AG09309 (cell line): ENCODE data around the gene ADD3.

ENCODE experiments used
- DNase-seq: peaks from one replicate; pipeline ENCODE4 v3.0.0-alpha.2; 2010; ENCODE audit warnings: low read depth
- H3K4me3 ChIP-seq: 2 replicates; pipeline ENCODE4 v1.5.1; 2011; ENCODE audit warnings: mild to moderate bottlenecking, low read depth, low read length, moderate library complexity; ENCODE audit not compliant: control insufficient read depth
- CTCF ChIP-seq: IDR thresholded peaks from 2 replicates; pipeline ENCODE4 v1.5.1; 2011; ENCODE audit warnings: mild to moderate bottlenecking, low read depth, low read length, inconsistent platforms; ENCODE audit not compliant: insufficient read depth, control insufficient read depth; ENCODE audit errors: missing control alignments

Gene ADD3

DNA sequence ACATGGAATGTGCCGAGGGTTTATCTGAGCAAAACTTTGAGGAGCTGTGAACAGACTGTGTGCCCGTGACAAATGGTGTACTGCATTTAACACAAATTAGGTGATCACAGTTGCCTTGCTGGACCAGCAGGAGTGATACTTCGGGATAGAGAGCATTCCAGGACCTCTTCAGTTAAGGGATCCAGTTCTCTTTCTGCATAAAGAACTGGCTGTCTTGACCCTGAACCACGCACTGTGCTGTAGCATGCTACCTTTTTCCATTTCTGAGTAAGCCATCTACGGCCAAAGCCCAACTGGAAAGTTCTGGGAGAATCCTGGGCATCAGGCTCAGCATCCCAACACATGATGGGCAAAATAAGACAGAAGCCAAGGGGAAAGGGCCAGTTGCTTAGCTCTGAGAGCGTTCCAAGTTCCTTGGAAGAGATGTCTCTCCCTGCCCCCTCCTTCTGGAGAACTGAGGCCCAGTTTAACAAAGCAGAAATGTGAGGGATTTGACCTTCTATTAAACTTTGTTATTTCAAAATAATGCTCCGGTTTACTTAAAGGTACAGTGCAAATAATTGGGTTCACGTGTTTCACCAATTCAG, 37.9 kb upstream of the ADD3 start:
- DNase-seq = no peak
- no peak for TF ChIP-seq CTCF
- H3K4me3 ChIP-seq = no peak overlapping the region

GRCh38 chr10:109971634-109972033, 36.1 kb upstream of the ADD3 start:
- no peak for DNase-seq
- no peak overlapping the region for H3K4me3 ChIP-seq
- no peak for TF ChIP-seq CTCF

GRCh38 chr10:109972372-109973001, 35.3 kb upstream of the ADD3 start:
- TF ChIP-seq CTCF = no peak
- no peak for DNase-seq
- H3K4me3 ChIP-seq = no peak overlapping the region

DNA sequence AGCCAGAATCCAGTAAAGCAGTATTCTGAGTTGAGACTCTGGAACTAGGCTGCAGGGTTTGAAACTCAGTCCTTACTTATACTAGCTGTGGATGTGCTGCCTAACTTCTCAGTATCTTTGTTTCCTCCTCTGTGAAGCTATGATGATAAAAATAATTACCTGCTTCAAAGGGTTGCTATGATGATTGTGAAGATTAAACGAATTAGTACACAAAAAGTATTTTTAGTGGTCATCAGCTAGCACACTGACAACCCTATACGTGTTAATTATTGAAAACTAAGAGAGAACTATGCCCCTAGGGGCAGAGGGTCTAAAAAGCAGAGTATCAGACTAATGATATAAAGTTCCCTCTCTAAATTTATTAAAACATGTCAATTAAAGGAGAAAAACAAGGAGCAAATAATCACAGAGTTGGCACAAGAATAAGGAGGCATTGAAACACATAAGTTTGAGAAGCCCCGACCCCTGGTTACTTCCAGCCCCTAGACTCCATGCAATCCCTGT, 34.4 kb upstream of the ADD3 start:
- DNase-seq = no peak
- no peak for TF ChIP-seq CTCF
- no peak overlapping the region for H3K4me3 ChIP-seq

- H3K4me3 ChIP-seq = no peak overlapping the region
- DNase-seq = no peak
- no peak for TF ChIP-seq CTCF
Observed at GRCh38 chr10:109974504-109975191, 33.1 kb upstream of the ADD3 start.

DNA sequence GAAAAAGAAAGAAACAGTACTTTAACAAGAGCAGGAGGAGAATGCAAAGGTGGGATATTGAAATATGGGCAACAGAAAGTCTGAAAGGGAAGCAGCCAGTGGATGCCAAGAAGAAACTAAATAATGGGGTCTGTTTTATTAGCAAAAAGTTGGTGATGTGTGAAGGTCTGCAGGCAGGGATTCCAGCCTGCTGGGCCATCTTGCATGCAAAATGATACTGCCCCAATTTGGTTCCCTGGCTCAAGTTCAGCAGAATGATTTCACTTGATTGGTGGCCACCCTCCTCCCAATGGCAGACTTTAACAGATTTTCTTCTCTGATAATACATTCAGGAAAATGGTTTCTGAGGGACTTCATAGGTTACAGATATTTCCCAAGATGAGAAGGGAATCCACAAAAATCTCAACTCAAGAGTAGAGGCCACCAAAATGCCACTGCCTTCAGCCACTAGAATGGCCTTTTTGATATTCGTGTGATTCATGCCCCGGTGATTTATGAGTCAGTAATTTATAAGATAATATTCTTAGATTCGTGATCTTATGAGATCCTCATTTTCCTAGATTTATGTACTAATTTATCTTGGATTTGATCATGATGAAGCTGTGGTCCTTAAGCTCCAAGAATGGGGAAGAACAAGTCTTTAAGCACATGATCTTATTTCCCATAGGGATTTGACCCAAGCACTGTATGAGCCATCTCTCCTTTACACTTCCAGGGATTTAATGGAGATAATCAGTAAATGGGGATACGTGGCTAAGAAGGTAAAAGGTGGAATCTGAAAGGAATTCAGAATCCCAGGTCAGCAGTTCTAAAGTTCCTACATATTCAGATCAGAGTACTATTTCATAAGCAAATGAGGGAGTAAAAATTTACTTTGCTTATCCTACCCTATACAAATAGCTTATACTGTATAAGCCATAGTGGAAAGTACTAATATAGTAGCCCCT, 32.3 kb upstream of the ADD3 start:
- no peak for TF ChIP-seq CTCF
- no peak overlapping the region for H3K4me3 ChIP-seq
- DNase-seq = no peak
